Neural cell (in vitro differentiated cells): ENCODE measurements around the gene VMP1. TPM values are rescaled to one million over a fixed set of nuclear protein-coding genes. Genes with fewer than 3 reads are reported as not detected.
"Not testable (repeated sequence)": the region's sequence is repeated elsewhere in the genome, so short reads cannot be mapped to it uniquely, and the experiment has no call there.

ENCODE experiments used
- H2AFZ ChIP-seq: fragments of 200-600, 300-800 bp; sonication (generic), shearing (Covaris generic); 2 replicates; pipeline ENCODE4 v1.6.0; 2014; ENCODE audit warnings: low read depth, mild to moderate bottlenecking, antibody characterized with exemption, low read length, moderate library complexity
- H3F3A ChIP-seq: fragments of 200-600 bp; shearing (Covaris generic); 2 replicates; pipeline ENCODE4 v1.6.1; 2016; ENCODE audit warnings: mild to moderate bottlenecking, moderate library complexity, mixed read lengths, antibody characterized with exemption, low read length; ENCODE audit not compliant: insufficient read depth, poor library complexity, severe bottlenecking
- H3K27ac ChIP-seq: fragments of 200-600, 300-800 bp; sonication (generic), shearing (Covaris generic); 2 replicates; pipeline ENCODE4 v1.5.1; 2014; ENCODE audit warnings: mild to moderate bottlenecking, low read length, moderate library complexity
- H3K27me3 ChIP-seq: fragments of 300-800, 200-600 bp; sonication (generic), shearing (Covaris generic); 2 replicates; pipeline ENCODE4 v1.6.0; 2014; ENCODE audit warnings: mild to moderate bottlenecking, low read depth, low read length, moderate library complexity; ENCODE audit not compliant: insufficient read depth
- H3K36me3 ChIP-seq: fragments of 300-800, 200-600 bp; sonication (generic), shearing (Covaris generic); 2 replicates; pipeline ENCODE4 v1.5.1; 2014; ENCODE audit warnings: mild to moderate bottlenecking, antibody characterized with exemption, low read length, moderate library complexity; ENCODE audit not compliant: insufficient read depth
- H3K4me2 ChIP-seq: fragments of 300-800, 200-600 bp; sonication (generic), shearing (Covaris generic); 2 replicates; pipeline ENCODE4 v1.6.0; 2014; ENCODE audit warnings: mild to moderate bottlenecking, low read length
- H3K4me3 ChIP-seq: fragments of 300-800, 200-600 bp; sonication (generic), shearing (Covaris generic); 2 replicates; pipeline ENCODE4 v1.5.1; 2014; ENCODE audit warnings: mild to moderate bottlenecking, low read length, moderate library complexity
- H3K79me2 ChIP-seq: fragments of 200-600 bp; shearing (Covaris generic); replicated peaks from 2 replicates; pipeline ENCODE4 v1.6.0; 2014; ENCODE audit warnings: mild to moderate bottlenecking, low read length, moderate library complexity; ENCODE audit not compliant: insufficient read depth
- H3K9ac ChIP-seq: fragments of 300-800, 200-600 bp; sonication (generic), shearing (Covaris generic); 2 replicates; pipeline ENCODE4 v1.6.1; 2016; ENCODE audit warnings: mild to moderate bottlenecking, low read length, mixed read lengths
- H3K9me2 ChIP-seq: fragments of 200-600 bp; shearing (Covaris generic); 2 replicates; pipeline ENCODE4 v1.6.1; 2016; ENCODE audit warnings: mild to moderate bottlenecking, low read length, mixed read lengths; ENCODE audit not compliant: insufficient read depth
- H3K9me3 ChIP-seq: fragments of 200-600, 300-800 bp; sonication (generic), shearing (Covaris generic); 2 replicates; pipeline ENCODE4 v1.6.1; 2016; ENCODE audit warnings: mild to moderate bottlenecking, mixed run types, low read length, moderate library complexity, mixed read lengths
- H4K20me1 ChIP-seq: fragments of 200-600 bp; shearing (Covaris generic); 2 replicates; pipeline ENCODE4 v1.6.1; 2016; ENCODE audit warnings: mild to moderate bottlenecking, mixed run types; ENCODE audit not compliant: insufficient read depth
- CTCF ChIP-seq: fragments of 450-650 bp; IDR thresholded peaks from 2 replicates; pipeline ENCODE4 v1.5.1; 2014; ENCODE audit warnings: antibody characterized with exemption, mild to moderate bottlenecking, moderate library complexity; ENCODE audit not compliant: poor library complexity, severe bottlenecking
- EP300 ChIP-seq: fragments of 450-650 bp; conservative IDR thresholded peaks from 2 replicates; pipeline ENCODE4 v1.6.1; 2014; ENCODE audit warnings: antibody characterized with exemption, mild to moderate bottlenecking, moderate library complexity; ENCODE audit not compliant: poor library complexity, severe bottlenecking
- EZH2 ChIP-seq: fragments of 200-600, 300-800 bp; shearing (Covaris generic), sonication (generic); IDR thresholded peaks from 2 replicates; pipeline ENCODE4 v1.6.1; 2014; ENCODE audit warnings: antibody characterized with exemption, low read length, borderline replicate concordance, mild to moderate bottlenecking; ENCODE audit not compliant: insufficient read depth, poor library complexity, severe bottlenecking
- MXI1 ChIP-seq: fragments of 450-650 bp; conservative IDR thresholded peaks from 2 replicates; pipeline ENCODE4 v1.6.1; 2014; ENCODE audit warnings: antibody characterized with exemption, mild to moderate bottlenecking; ENCODE audit not compliant: poor library complexity, severe bottlenecking
- RAD21 ChIP-seq: fragments of 450-650 bp; conservative IDR thresholded peaks from 2 replicates; pipeline ENCODE4 v1.6.1; 2014; ENCODE audit warnings: antibody characterized with exemption, mild to moderate bottlenecking, moderate library complexity
- REST ChIP-seq: IDR thresholded peaks from 2 replicates; pipeline ENCODE4 v1.6.1; 2012; ENCODE audit warnings: borderline replicate concordance
- SMC3 ChIP-seq: fragments of 450-650 bp; conservative IDR thresholded peaks from 2 replicates; pipeline ENCODE4 v1.6.1; 2014; ENCODE audit warnings: antibody characterized with exemption, mild to moderate bottlenecking, moderate library complexity; ENCODE audit not compliant: poor library complexity
- TAF1 ChIP-seq: IDR thresholded peaks from 2 replicates; pipeline ENCODE4 v1.6.1; 2012; ENCODE audit warnings: low read depth
- polyA plus RNA-seq: library from polyadenylated mRNA; depleted of rRNA; stranded (reverse); fragments of >200 nt; gene quantifications from 2 replicates; pipeline ENCODE4 v1.2.3, GENCODE V29; 2014

The VMP1 gene
- polyA plus RNA-seq, 1 donor from 2014 or later = 75.9 TPM

- Histone ChIP-seq H3K4me3 (no peak overlapping the region), H4K20me1 (no peaks in the 10 kb centered on the region)
Measured at GRCh38 chr17:59839651-59840328, 132.3 kb downstream of the VMP1 start.

GRCh38 chr17:59840329-59841090 lies 133.1 kb downstream of the VMP1 start:
- Histone ChIP-seq H2AFZ (no peak overlapping the region), H3K79me2 (no peaks in the 10 kb centered on the region), H3K4me3 (no peak overlapping the region), H3K9ac (no peak overlapping the region), H3F3A (no peaks in the 10 kb centered on the region), H3K9me3 (no peaks in the 10 kb centered on the region), H3K36me3 (no peaks in the 10 kb centered on the region), H3K27ac (no peak overlapping the region), H4K20me1 (no peaks in the 10 kb centered on the region), H3K4me2 (no peak overlapping the region), H3K9me2 (no peaks in the 10 kb centered on the region), H3K27me3 (no peaks in the 10 kb centered on the region)
- TF ChIP-seq EP300 = no peak
- TF ChIP-seq SMC3 = no peak
- no peak for TF ChIP-seq REST
- TF ChIP-seq RAD21 = no peak
- TF ChIP-seq TAF1 = no peak
- no peak for TF ChIP-seq CTCF

More at GRCh38 chr17:59839651-59840328, 132.3 kb downstream of the VMP1 start:
- TF ChIP-seq RAD21 (no peak), EZH2 (no peak), REST (no peak), SMC3 (no peak), MXI1 (no peak)
- H2AFZ ChIP-seq = no peak overlapping the region
- H3K27me3 ChIP-seq = no peaks in the 10 kb centered on the region
- no peak overlapping the region for H3K27ac ChIP-seq
- no peak overlapping the region for H3K9ac ChIP-seq
- H3K4me2 ChIP-seq = no peak overlapping the region
- H3F3A ChIP-seq = no peaks in the 10 kb centered on the region
- H3K36me3 ChIP-seq = no peaks in the 10 kb centered on the region
- no peaks in the 10 kb centered on the region for H3K9me3 ChIP-seq
- H3K79me2 ChIP-seq = no peaks in the 10 kb centered on the region
- H3K9me2 ChIP-seq = no peaks in the 10 kb centered on the region

GRCh38 chr17:59841091-59841881 lies 133.8 kb downstream of the VMP1 start:
- H3K4me2 ChIP-seq, H4K20me1 ChIP-seq, H3K9ac ChIP-seq, H3K27me3 ChIP-seq, H3K27ac ChIP-seq, H3K9me3 ChIP-seq, H3K9me2 ChIP-seq, H3K4me3 ChIP-seq, H2AFZ ChIP-seq, H3K36me3 ChIP-seq, H3K79me2 ChIP-seq, H3F3A ChIP-seq: not testable (repeated sequence)
